Nephron progenitor cell (in vitro differentiated cells): ENCODE measurements around the gene METAP1D.
"Not testable (repeated sequence)": the region's sequence is repeated elsewhere in the genome, so short reads cannot be mapped to it uniquely, and the experiment has no call there.

Experiments used
- DNase-seq: peaks from one replicate; pipeline ENCODE4 v3.0.0; 2021
- H3K27ac Mint-ChIP-seq: 2 replicates; pipeline ENCODE4 v1.8.0; 2021; ENCODE audit warnings: mild to moderate bottlenecking, moderate library complexity, mixed read lengths
- H3K27me3 Mint-ChIP-seq: 2 replicates; pipeline ENCODE4 v1.8.0; 2021; ENCODE audit warnings: mild to moderate bottlenecking, low read depth, mixed read lengths; ENCODE audit not compliant: poor library complexity
- H3K36me3 Mint-ChIP-seq: 2 replicates; pipeline ENCODE4 v1.8.0; 2021; ENCODE audit warnings: low read depth, mixed read lengths
- H3K4me1 Mint-ChIP-seq: 2 replicates; pipeline ENCODE4 v1.8.0; 2021; ENCODE audit warnings: mixed read lengths
- H3K4me3 Mint-ChIP-seq: 2 replicates; pipeline ENCODE4 v1.8.0; 2021; ENCODE audit warnings: mild to moderate bottlenecking, moderate library complexity, mixed read lengths
- H3K9me3 Mint-ChIP-seq: 2 replicates; pipeline ENCODE4 v1.8.0; 2021; ENCODE audit warnings: mild to moderate bottlenecking, moderate library complexity, mixed read lengths
- TF ChIP-seq, protein P1 (sequence below): fragments of 200-600 bp; sonication (generic); IDR thresholded peaks from 2 replicates; pipeline ENCODE4 v1.5.0; 2021; ENCODE audit warnings: antibody characterized with exemption

The METAP1D gene

GRCh38 chr2:171985076-171985475 lies 14.7 kb upstream of the METAP1D start:
- Mint-ChIP-seq H3K27ac (no peak overlapping the region), H3K4me1 (no peaks in the 10 kb centered on the region), H3K4me3 (no peak overlapping the region), H3K27me3 (no peaks in the 10 kb centered on the region), H3K36me3 (peaks cover 29% of the 10 kb centered on the region), H3K9me3 (no peaks in the 10 kb centered on the region)
- TF ChIP-seq, protein P1, sequence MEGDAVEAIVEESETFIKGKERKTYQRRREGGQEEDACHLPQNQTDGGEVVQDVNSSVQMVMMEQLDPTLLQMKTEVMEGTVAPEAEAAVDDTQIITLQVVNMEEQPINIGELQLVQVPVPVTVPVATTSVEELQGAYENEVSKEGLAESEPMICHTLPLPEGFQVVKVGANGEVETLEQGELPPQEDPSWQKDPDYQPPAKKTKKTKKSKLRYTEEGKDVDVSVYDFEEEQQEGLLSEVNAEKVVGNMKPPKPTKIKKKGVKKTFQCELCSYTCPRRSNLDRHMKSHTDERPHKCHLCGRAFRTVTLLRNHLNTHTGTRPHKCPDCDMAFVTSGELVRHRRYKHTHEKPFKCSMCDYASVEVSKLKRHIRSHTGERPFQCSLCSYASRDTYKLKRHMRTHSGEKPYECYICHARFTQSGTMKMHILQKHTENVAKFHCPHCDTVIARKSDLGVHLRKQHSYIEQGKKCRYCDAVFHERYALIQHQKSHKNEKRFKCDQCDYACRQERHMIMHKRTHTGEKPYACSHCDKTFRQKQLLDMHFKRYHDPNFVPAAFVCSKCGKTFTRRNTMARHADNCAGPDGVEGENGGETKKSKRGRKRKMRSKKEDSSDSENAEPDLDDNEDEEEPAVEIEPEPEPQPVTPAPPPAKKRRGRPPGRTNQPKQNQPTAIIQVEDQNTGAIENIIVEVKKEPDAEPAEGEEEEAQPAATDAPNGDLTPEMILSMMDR, result no peak
- no peak for DNase-seq

- Mint-ChIP-seq H3K36me3 (peaks cover 24% of the 10 kb centered on the region), H3K9me3 (no peaks in the 10 kb centered on the region), H3K4me1 (no peaks in the 10 kb centered on the region), H3K27me3 (no peaks in the 10 kb centered on the region), H3K27ac (no peak overlapping the region), H3K4me3 (no peak overlapping the region)
- no peak for DNase-seq
- TF ChIP-seq, protein P1, result no peak
Observed at GRCh38 chr2:171986778-171987177, 13.0 kb upstream of the METAP1D start.

DNA sequence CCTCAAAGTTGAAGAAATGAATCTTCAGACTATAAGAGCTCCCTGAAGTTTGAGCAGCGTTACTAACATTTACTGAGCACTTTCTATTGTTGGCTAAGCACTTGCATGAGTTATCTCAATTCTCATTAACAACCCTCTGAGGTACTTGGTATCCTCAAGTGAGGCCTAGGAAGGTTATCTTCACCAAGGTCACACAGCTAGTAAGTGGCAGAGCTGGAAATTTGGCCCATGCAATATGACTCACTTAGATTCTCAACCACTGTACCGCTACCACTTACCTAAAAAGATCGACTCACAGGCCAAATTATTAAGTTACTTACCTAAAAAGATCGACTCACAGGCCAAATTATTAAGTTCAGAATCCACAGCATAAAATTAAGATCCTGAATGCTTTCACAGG lies 8.7 kb upstream of the METAP1D start:
- H3K36me3 Mint-ChIP-seq, result no peaks in the 10 kb centered on the region
- no peak overlapping the region for H3K4me3 Mint-ChIP-seq
- H3K27me3 Mint-ChIP-seq, result peaks cover 16% of the 10 kb centered on the region
- TF ChIP-seq, protein P1, result no peak
- H3K27ac Mint-ChIP-seq, result no peak overlapping the region
- DNase-seq, result no peak
- H3K4me1 Mint-ChIP-seq, result no peaks in the 10 kb centered on the region
- no peaks in the 10 kb centered on the region for H3K9me3 Mint-ChIP-seq

DNA sequence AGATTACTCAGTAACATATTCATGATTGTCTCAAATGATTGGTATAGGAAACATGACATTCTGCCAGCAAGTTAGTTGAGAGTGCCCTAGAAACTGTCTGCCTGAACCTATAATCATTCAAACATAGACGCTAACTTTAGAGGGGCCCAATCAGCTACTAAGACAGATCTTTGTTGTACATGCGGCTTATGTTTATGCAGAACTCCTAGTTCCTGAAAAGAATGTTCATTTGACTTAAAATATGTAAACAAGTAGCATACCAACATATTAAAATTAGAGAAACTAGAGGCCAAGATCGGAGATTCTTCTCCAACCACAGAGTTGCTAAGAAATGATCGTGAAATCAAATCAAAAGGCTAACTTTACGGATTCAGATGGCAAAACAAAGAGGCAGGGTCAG lies 4.2 kb upstream of the METAP1D start:
- H3K4me3 Mint-ChIP-seq, result no peak overlapping the region
- DNase-seq, result no peak
- no peaks in the 10 kb centered on the region for H3K36me3 Mint-ChIP-seq
- H3K27me3 Mint-ChIP-seq, result peaks cover 44% of the 10 kb centered on the region
- TF ChIP-seq, protein P1, result no peak
- H3K27ac Mint-ChIP-seq, result no peak overlapping the region
- H3K9me3 Mint-ChIP-seq, result no peaks in the 10 kb centered on the region
- H3K4me1 Mint-ChIP-seq, result peaks cover 21% of the 10 kb centered on the region

GRCh38 chr2:171996021-171996420 lies 3.7 kb upstream of the METAP1D start:
- no peaks in the 10 kb centered on the region for H3K36me3 Mint-ChIP-seq
- H3K4me1 Mint-ChIP-seq, result peaks cover 25% of the 10 kb centered on the region
- H3K27me3 Mint-ChIP-seq, result peaks cover 44% of the 10 kb centered on the region
- no peak overlapping the region for H3K27ac Mint-ChIP-seq
- no peaks in the 10 kb centered on the region for H3K9me3 Mint-ChIP-seq
- no peak overlapping the region for H3K4me3 Mint-ChIP-seq
- TF ChIP-seq, protein P1, result no peak
- no peak for DNase-seq

DNA sequence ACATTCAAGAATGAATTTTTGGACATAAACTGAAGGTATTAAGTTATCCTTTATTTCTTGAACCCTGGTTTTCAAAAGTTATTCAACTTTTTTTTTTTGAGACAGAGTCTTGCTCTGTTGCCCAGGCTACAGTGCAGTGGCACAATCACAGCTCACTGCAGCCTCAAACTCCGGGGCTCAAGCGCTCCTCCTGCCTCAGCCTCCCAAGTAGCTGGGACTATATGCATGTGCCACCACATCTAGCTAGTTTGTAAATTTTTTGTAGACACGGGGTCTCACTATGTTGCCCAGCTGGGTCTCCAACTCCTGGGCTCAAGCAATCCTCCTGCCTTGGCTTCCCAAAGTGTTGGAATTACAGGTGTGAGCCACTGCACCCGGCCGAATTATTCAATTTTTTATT lies 2.7 kb upstream of the METAP1D start:
- DNase-seq, H3K4me3 Mint-ChIP-seq, H3K27ac Mint-ChIP-seq, H3K9me3 Mint-ChIP-seq, H3K36me3 Mint-ChIP-seq: not testable (repeated sequence)
- peaks cover 44% of the 10 kb centered on the region for H3K27me3 Mint-ChIP-seq
- H3K4me1 Mint-ChIP-seq, result peaks cover 25% of the 10 kb centered on the region
